GM12878 (cell line): Measurements from ENCODE around the gene PRCP. TPM values are rescaled to one million over a fixed set of nuclear protein-coding genes. Genes with fewer than 3 reads are reported as not detected.

Experiments
- ATAC-seq: fragments of 200-7000 bp; cut with Tn5 transposase; 3 replicates; pipeline ENCODE4 v1.9.1; 2020; ENCODE audit warnings: mild to moderate bottlenecking, moderate library complexity
- BruUV-seq: library from RNA; stranded (reverse); fragments of 400-500 nt; replicated peaks from 2 replicates; lab custom pipeline; 2021; lab: Mats Ljungman, UMichigan
- CTCF ChIA-PET: fragments of 300-600 bp; sonication (Branson Sonifier 250); formaldehyde crosslinking; extraction: SDS; loops from one replicate; lab custom pipeline; 2021; ENCODE audit warnings: inconsistent platforms; lab: Yijun Ruan, JAX
- POLR2A ChIA-PET: fragments of 350-600 bp; formaldehyde crosslinking; extraction: SDS; loops from one replicate; lab custom pipeline; 2021; ENCODE audit warnings: inconsistent platforms; lab: Charles Lee
- RAD21 ChIA-PET: fragments of 300-600 bp; sonication (Branson Sonifier 250); formaldehyde crosslinking; loops from one replicate; lab custom pipeline; 2023; ENCODE audit warnings: antibody characterized with exemption; ENCODE audit not compliant: unreplicated experiment; lab: Charles Lee
- SMC1A ChIA-PET: fragments of 300-600 bp; sonication (Branson Sonifier 250); formaldehyde crosslinking; loops from one replicate; lab custom pipeline; 2023; ENCODE audit not compliant: unreplicated experiment, uncharacterized antibody; lab: Charles Lee
- DNase-seq: peaks from one replicate; pipeline ENCODE4 v3.0.0-alpha.2; 2011; ENCODE audit warnings: low read depth, low spot score
- FAIRE-seq: peaks from 3 replicates; lab custom pipeline; 2011; peaks lifted over from hg19 to GRCh38; lab: Jason Lieb, UNC
- H2AFZ ChIP-seq: 2 replicates; pipeline ENCODE4 v1.6.0; 2011; ENCODE audit warnings: low read depth, low read length, control low read depth; ENCODE audit not compliant: control insufficient read depth
- H3K27ac ChIP-seq: 2 replicates; pipeline ENCODE4 v1.5.1; 2011; ENCODE audit warnings: control low read depth; ENCODE audit not compliant: control insufficient read depth, insufficient read depth
- H3K27me3 ChIP-seq, 2 experiments: replicated peaks in 1 of 2; 2 replicates each; pipeline versions ENCODE4 v1.6.0 to v1.6.1; 2011; ENCODE audit warnings: low read length in 1 of 2; ENCODE audit not compliant: control insufficient read depth in 2 of 2, insufficient read depth in 2 of 2
- H3K36me3 ChIP-seq, 2 experiments: 2 replicates each; pipeline ENCODE4 v1.5.1; 2011; ENCODE audit warnings: low read length in 1 of 2; ENCODE audit not compliant: control insufficient read depth in 2 of 2, insufficient read depth in 2 of 2
- H3K4me1 ChIP-seq: 2 replicates; pipeline ENCODE4 v1.6.1; 2011; ENCODE audit warnings: mild to moderate bottlenecking, low read length, moderate library complexity, mixed read lengths; ENCODE audit not compliant: control insufficient read depth, insufficient read depth
- H3K4me2 ChIP-seq: 2 replicates; pipeline ENCODE4 v1.6.0; 2011; ENCODE audit warnings: control low read depth; ENCODE audit not compliant: control insufficient read depth, insufficient read depth
- H3K4me3 ChIP-seq: fragments of 200-600 bp; sonication (generic); 2 replicates; pipeline ENCODE4 v1.5.1; 2016
- H3K79me2 ChIP-seq: 2 replicates; pipeline ENCODE4 v1.6.0; 2011; ENCODE audit warnings: low read length; ENCODE audit not compliant: control insufficient read depth, insufficient read depth
- H3K9ac ChIP-seq: 2 replicates; pipeline ENCODE4 v1.8.0; 2011; ENCODE audit warnings: low read length, control low read depth, mixed read lengths; ENCODE audit not compliant: control insufficient read depth, insufficient read depth
- H3K9me3 ChIP-seq: replicated peaks from 3 replicates; pipeline ENCODE4 v1.5.1; 2011; ENCODE audit warnings: mild to moderate bottlenecking, low read length; ENCODE audit not compliant: control insufficient read depth, insufficient read depth
- H4K20me1 ChIP-seq: 2 replicates; pipeline ENCODE4 v1.6.0; 2011; ENCODE audit not compliant: control insufficient read depth, insufficient read depth
- BCLAF1 ChIP-seq: fragments of 450-650 bp; IDR thresholded peaks from 2 replicates; pipeline ENCODE4 v1.6.1; 2017; ENCODE audit warnings: antibody characterized with exemption, mild to moderate bottlenecking, moderate library complexity
- CHD2 ChIP-seq: IDR thresholded peaks from 2 replicates; pipeline ENCODE4 v1.6.1; 2011; ENCODE audit warnings: low read depth, low read length, improper control_type of control experiment, borderline replicate concordance
- EP300 ChIP-seq, 2 experiments: fragments of 150-350 bp in 1 of 2; IDR thresholded peaks; 2 replicates each; pipeline ENCODE4 v1.6.1; 2011 to 2012; ENCODE audit warnings: low read depth in 2 of 2, low read length in 2 of 2, borderline replicate concordance in 1 of 2, improper control_type of control experiment in 1 of 2, inconsistent platforms in 1 of 2; ENCODE audit not compliant: control insufficient read depth in 1 of 2
- IRF5 ChIP-seq: fragments of 450-650 bp; IDR thresholded peaks from 2 replicates; pipeline ENCODE4 v1.6.1; 2017; ENCODE audit warnings: borderline replicate concordance
- NKRF ChIP-seq: fragments of 450-650 bp; conservative IDR thresholded peaks from 2 replicates; pipeline ENCODE4 v1.6.1; 2017; ENCODE audit warnings: mild to moderate bottlenecking, moderate library complexity
- PRDM15 ChIP-seq: fragments of 450-650 bp; formaldehyde crosslinking; IDR thresholded peaks from 2 replicates; pipeline ENCODE4 v1.4.0; 2020; ENCODE audit warnings: mild to moderate bottlenecking, moderate library complexity
- RB1 ChIP-seq: fragments of 450-650 bp; formaldehyde crosslinking; IDR thresholded peaks from 2 replicates; pipeline ENCODE4 v1.6.1; 2017; ENCODE audit warnings: mild to moderate bottlenecking, borderline replicate concordance
- SIN3A ChIP-seq: IDR thresholded peaks from 2 replicates; pipeline ENCODE4 v1.6.1; 2012; ENCODE audit warnings: low read depth, low read length, improper control_type of control experiment
- ZBTB33 ChIP-seq: fragments of 450-650 bp; IDR thresholded peaks from 2 replicates; pipeline ENCODE4 v1.6.1; 2017; ENCODE audit warnings: mild to moderate bottlenecking
- ZNF622 ChIP-seq: fragments of 450-650 bp; IDR thresholded peaks from 2 replicates; pipeline ENCODE4 v1.6.1; 2017; ENCODE audit warnings: mild to moderate bottlenecking, inconsistent platforms
- WGBS: methylation state at CpG from one replicate; pipeline ENCODE4 v1.1.6; 2016; ENCODE audit warnings: low lambda C conversion rate; ENCODE audit not compliant: insufficient replicate concordance, insufficient coverage; ENCODE audit errors: missing lambda C conversion rate; 5-methylcytosine and 5-hydroxymethylcytosine counted together
- in situ Hi-C: fragments of 300-500 bp; cut with MboI; formaldehyde crosslinking; loops from 9 replicates; pipeline ENCODE4 v1.14.3; 2018; ENCODE audit warnings: mixed read lengths
- intact Hi-C: fragments of 100-400 bp; cut with micrococcal nuclease; formaldehyde crosslinking; loops from one replicate; pipeline ENCODE4 v1.14.2; 2022; ENCODE audit not compliant: unreplicated experiment
- polyA plus RNA-seq, 11 experiments: library from polyadenylated mRNA; depleted of rRNA in 4 of 11; unstranded in 6 of 11; stranded (reverse) in 5 of 11; fragments of >200 nt; fragmentation: Nextera tagmentation in 4 of 11; fragmentation: Illumina TruSeq in 1 of 11; extraction: Ambion mirVana in 4 of 11; extraction: Trizol in 1 of 11; gene quantifications; 1 replicate in 1 of 11; 2 replicates in 10 of 11; pipeline versions ENCODE4 v1.2.1 to v1.2.3, GENCODE V29; 2011 to 2016; ENCODE audit warnings: inconsistent platforms in 2 of 11, missing spikeins in 2 of 11, low read depth in 1 of 11
- total RNA-seq, 4 experiments: library from RNA; depleted of rRNA in 3 of 4; stranded (reverse); fragments of >200 nt in 3 of 4; fragmentation: Illumina TruSeq in 1 of 4; extraction: Trizol in 1 of 4; gene quantifications; 2 replicates each; pipeline versions ENCODE4 v1.2.1 to v1.2.3, GENCODE V29; 2013 to 2021

Gene PRCP
- total and polyA plus RNA-seq, 10 of the 15 experiments (the other 5 are each of a cell fraction or from before 2014, with no cell fraction given) = 14.9 to 43.6 (median 20.0) TPM

GRCh38 chr11:82883853-82884252 is 16.4 kb downstream of the PRCP start:
- H3K4me3 ChIP-seq = no peak overlapping the region
- H4K20me1 ChIP-seq = no peaks in the 10 kb centered on the region
- CTCF ChIA-PET = interaction anchor here (1.2 to 3.9 kb wide), 2 partner anchors 16 to 23 kb away, joined by 3 to 36 read pairs; no protein-coding TSS in a partner anchor
- H3K36me3 ChIP-seq = no peaks in the 10 kb centered on the region
- POLR2A ChIA-PET = interaction anchor here (0.5 to 2.0 kb wide), 3 partner anchors 16 to 396 kb away, joined by 3 to 5 read pairs (median 3); partner anchors contain the start of gene PRCP
- no peak overlapping the region for H2AFZ ChIP-seq
- TF ChIP-seq CHD2 = no peak
- no peak for TF ChIP-seq RB1
- no peak for TF ChIP-seq EP300 (IDR thresholded peaks at IDR 0.05; ENCODE audit: borderline replicate concordance in 1 of 2, control insufficient read depth in 1 of 2, low read depth in 2 of 2, low read length in 2 of 2)
- TF ChIP-seq ZNF622 = no peak
- TF ChIP-seq ZBTB33 = no peak
- TF ChIP-seq BCLAF1 = no peak
- TF ChIP-seq NKRF = no peak
- no peak for TF ChIP-seq IRF5
- TF ChIP-seq PRDM15 (CRISPR knock-in tag) = no peak
- no peak for TF ChIP-seq SIN3A
- no peaks in the 10 kb centered on the region for H3K9me3 ChIP-seq
- no peaks in the 10 kb centered on the region for H3K79me2 ChIP-seq
- no peak for FAIRE-seq
- H3K27me3 ChIP-seq = no peaks in the 10 kb centered on the region
- no TSS peak for BruUV-seq
- SMC1A ChIA-PET = interaction anchor here (1.4 to 3.1 kb wide), 2 partner anchors 9 to 14 kb away, joined by 3 to 13 read pairs; no protein-coding TSS in a partner anchor
- DNase-seq = no peak
- ATAC-seq = no peak
- H3K4me1 ChIP-seq = no peaks in the 10 kb centered on the region
- RAD21 ChIA-PET = interaction anchor here (1.1 kb wide), 1 partner anchor 190 kb away, joined by 3 read pairs; no protein-coding TSS in a partner anchor
- intact Hi-C loops = no loop called here
- in situ Hi-C loops = no loop called here
- no peak overlapping the region for H3K27ac ChIP-seq
- WGBS = 92% methylated on average over 3 of the region's 3 CpGs
- H3K4me2 ChIP-seq = no peak overlapping the region
- H3K9ac ChIP-seq = no peak overlapping the region
